Epithelial cell of esophagus (primary cell): ENCODE measurements around the gene TTC1.

ENCODE experiments used
- DNase-seq: peaks from one replicate; pipeline ENCODE4 v3.0.0; 2010; ENCODE audit warnings: low read depth
- H3K4me3 ChIP-seq: 2 replicates; pipeline ENCODE4 v1.5.1; 2011; ENCODE audit warnings: mild to moderate bottlenecking, low read length, control low read depth
- CTCF ChIP-seq: IDR thresholded peaks from 2 replicates; pipeline ENCODE4 v1.5.1; 2011; ENCODE audit warnings: low read depth, mild to moderate bottlenecking, low read length, control low read depth, inconsistent platforms; ENCODE audit not compliant: insufficient read depth; ENCODE audit errors: missing control alignments

TTC1 gene

GRCh38 chr5:160092960-160093707 lies 84.2 kb downstream of the TTC1 start:
- TF ChIP-seq CTCF: no peak
- H3K4me3 ChIP-seq: no peak overlapping the region
- no peak for DNase-seq

GRCh38 chr5:160096178-160096577 lies 87.2 kb downstream of the TTC1 start:
- no peak for TF ChIP-seq CTCF
- DNase-seq: no peak
- no peak overlapping the region for H3K4me3 ChIP-seq

GRCh38 chr5:160097991-160098390 lies 89.1 kb downstream of the TTC1 start:
- no peak for DNase-seq
- H3K4me3 ChIP-seq: no peak overlapping the region
- no peak for TF ChIP-seq CTCF

GRCh38 chr5:160105686-160106360 lies 96.9 kb downstream of the TTC1 start:
- peak; percentile 32 for DNase-seq
- H3K4me3 ChIP-seq: no peak overlapping the region
- no peak for TF ChIP-seq CTCF

GRCh38 chr5:160108124-160108523 lies 99.2 kb downstream of the TTC1 start:
- no peak for TF ChIP-seq CTCF
- no peak for DNase-seq
- H3K4me3 ChIP-seq: no peak overlapping the region
